HepG2 (cell line): ENCODE results near the gene KCTD6. TPM values are rescaled to one million over a fixed set of nuclear protein-coding genes. Genes with fewer than 3 reads are reported as not detected.

Experiments
- HDAC6 ChIP-seq: fragments of 200-600 bp; sonication (generic); IDR thresholded peaks from 2 replicates; pipeline ENCODE4 v1.7.0; 2017; ENCODE audit warnings: mild to moderate bottlenecking, antibody characterized with exemption, low read length, low read depth
- IRF9 ChIP-seq: sonication (generic); formaldehyde crosslinking; IDR thresholded peaks from 2 replicates; pipeline ENCODE4 v1.8.0; 2022; ENCODE audit warnings: missing genetic modification reagents, mild to moderate bottlenecking, borderline replicate concordance
- KLF9 ChIP-seq: IDR thresholded peaks from 2 replicates; pipeline ENCODE4 v1.6.1; 2016; ENCODE audit warnings: low read depth
- MAF1 ChIP-seq: sonication (generic); formaldehyde crosslinking; IDR thresholded peaks from 2 replicates; pipeline ENCODE4 v1.5.0; 2020; ENCODE audit warnings: missing genetic modification reagents, borderline replicate concordance
- MTF2 ChIP-seq: sonication (generic); formaldehyde crosslinking; IDR thresholded peaks from 2 replicates; pipeline ENCODE4 v1.5.0; 2020; ENCODE audit warnings: missing genetic modification reagents, borderline replicate concordance
- NCOA1 ChIP-seq: sonication (generic); formaldehyde crosslinking; IDR thresholded peaks from 2 replicates; pipeline ENCODE4 v1.9.0; 2021; ENCODE audit warnings: missing genetic modification reagents
- PHB2 ChIP-seq: fragments of 450-650 bp; IDR thresholded peaks from 2 replicates; pipeline ENCODE4 v1.6.1; 2018; ENCODE audit not compliant: partially characterized antibody
- RAD21 ChIP-seq: fragments of 450-650 bp; formaldehyde crosslinking; IDR thresholded peaks from 2 replicates; pipeline ENCODE4 v1.5.0; 2020; ENCODE audit warnings: mild to moderate bottlenecking
- RFXAP ChIP-seq: sonication (generic); formaldehyde crosslinking; IDR thresholded peaks from 2 replicates; pipeline ENCODE4 v1.4.0; 2020; ENCODE audit warnings: missing genetic modification reagents, borderline replicate concordance
- RXRB ChIP-seq: IDR thresholded peaks from 2 replicates; pipeline ENCODE4 v1.6.1; 2016; ENCODE audit warnings: borderline replicate concordance, missing genetic modification reagents, missing compliant biosample characterization
- SIN3A ChIP-seq: IDR thresholded peaks from 2 replicates; pipeline ENCODE4 v1.6.1; 2011; ENCODE audit warnings: low read depth, mild to moderate bottlenecking, control low read depth, low read length, borderline replicate concordance
- SOX6 ChIP-seq, 2 experiments: fragments of 450-650 bp in 1 of 2; sonication (generic) in 1 of 2; formaldehyde crosslinking in 1 of 2; IDR thresholded peaks; 2 replicates each; pipeline versions ENCODE4 v1.4.0 to v1.6.1; 2017 to 2020; ENCODE audit warnings: antibody characterized with exemption in 1 of 2, mild to moderate bottlenecking in 1 of 2, missing genetic modification reagents in 1 of 2
- SP1 ChIP-seq, 2 experiments: fragments of 450-650 bp in 1 of 2; sonication (generic) in 1 of 2; formaldehyde crosslinking in 1 of 2; IDR thresholded peaks; 2 replicates each; pipeline versions ENCODE4 v1.4.0 to v1.6.1; 2016 to 2020; ENCODE audit warnings: missing genetic modification reagents in 1 of 2
- U2AF2 ChIP-seq: fragments of 200-400 bp; formaldehyde crosslinking; IDR thresholded peaks from 2 replicates; pipeline ENCODE4 v1.6.1; 2017; ENCODE audit warnings: low read depth, mild to moderate bottlenecking, low read length
- ZBTB10 ChIP-seq: sonication (generic); formaldehyde crosslinking; IDR thresholded peaks from 2 replicates; pipeline ENCODE4 v1.4.0; 2020; ENCODE audit warnings: missing genetic modification reagents, borderline replicate concordance
- ZFY ChIP-seq: sonication (generic); formaldehyde crosslinking; IDR thresholded peaks from 2 replicates; pipeline ENCODE4 v1.4.0; 2020; ENCODE audit warnings: missing genetic modification reagents
- ZMAT3 ChIP-seq: sonication (generic); formaldehyde crosslinking; conservative IDR thresholded peaks from 2 replicates; pipeline ENCODE4 v1.7.0; 2021; ENCODE audit warnings: missing genetic modification reagents
- polyA plus RNA-seq, 8 experiments: library from polyadenylated mRNA; depleted of rRNA in 3 of 8; stranded (reverse) in 7 of 8; unstranded in 1 of 8; fragments of >200 nt; fragmentation: Illumina TruSeq in 4 of 8; extraction: Trizol in 4 of 8; gene quantifications; 2 replicates each; pipeline versions ENCODE4 v1.2.1 to v1.2.3, GENCODE V29; 2011 to 2016; ENCODE audit warnings: low read depth in 4 of 8, missing spikeins in 1 of 8, mixed read lengths in 1 of 8; ENCODE audit not compliant: insufficient read depth in 1 of 8
- total RNA-seq, 5 experiments: library from RNA; depleted of rRNA; stranded (reverse); fragments of >200 nt; fragmentation: Illumina TruSeq; extraction: Trizol; gene quantifications; 2 replicates each; pipeline ENCODE4 v1.2.3, GENCODE V29; 2016; ENCODE audit warnings: low read depth in 1 of 5
- TF ChIP-seq, protein P1 (sequence below): sonication (generic); formaldehyde crosslinking; IDR thresholded peaks from 2 replicates; pipeline ENCODE4 v1.4.0; 2020; ENCODE audit warnings: missing genetic modification reagents
- TF ChIP-seq, protein P2 (sequence below): sonication (generic); formaldehyde crosslinking; IDR thresholded peaks from 2 replicates; pipeline ENCODE4 v1.5.1; 2020; ENCODE audit warnings: mild to moderate bottlenecking, missing genetic modification reagents, moderate library complexity

KCTD6 gene
- total and polyA plus RNA-seq, 2 of the 13 experiments (the other 11 are each of a cell fraction or from before 2014, with no cell fraction given): 13.4 to 14.2 TPM

GRCh38 chr3:58470363-58471024 is 21.4 kb upstream of the KCTD6 start (continued):
- TF ChIP-seq ZBTB10 (CRISPR knock-in tag): no peak
- TF ChIP-seq RFXAP (CRISPR knock-in tag): no peak
- no peak for TF ChIP-seq PHB2
- no peak for TF ChIP-seq SOX6 (IDR thresholded peaks at IDR 0.05)
- TF ChIP-seq SOX6 (CRISPR knock-in tag; IDR thresholded peaks at IDR 0.05): peak; percentile 65
- no peak for TF ChIP-seq KLF9 (CRISPR knock-in tag)
- TF ChIP-seq, protein P1, sequence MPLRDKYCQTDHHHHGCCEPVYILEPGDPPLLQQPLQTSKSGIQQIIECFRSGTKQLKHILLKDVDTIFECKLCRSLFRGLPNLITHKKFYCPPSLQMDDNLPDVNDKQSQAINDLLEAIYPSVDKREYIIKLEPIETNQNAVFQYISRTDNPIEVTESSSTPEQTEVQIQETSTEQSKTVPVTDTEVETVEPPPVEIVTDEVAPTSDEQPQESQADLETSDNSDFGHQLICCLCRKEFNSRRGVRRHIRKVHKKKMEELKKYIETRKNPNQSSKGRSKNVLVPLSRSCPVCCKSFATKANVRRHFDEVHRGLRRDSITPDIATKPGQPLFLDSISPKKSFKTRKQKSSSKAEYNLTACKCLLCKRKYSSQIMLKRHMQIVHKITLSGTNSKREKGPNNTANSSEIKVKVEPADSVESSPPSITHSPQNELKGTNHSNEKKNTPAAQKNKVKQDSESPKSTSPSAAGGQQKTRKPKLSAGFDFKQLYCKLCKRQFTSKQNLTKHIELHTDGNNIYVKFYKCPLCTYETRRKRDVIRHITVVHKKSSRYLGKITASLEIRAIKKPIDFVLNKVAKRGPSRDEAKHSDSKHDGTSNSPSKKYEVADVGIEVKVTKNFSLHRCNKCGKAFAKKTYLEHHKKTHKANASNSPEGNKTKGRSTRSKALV: no peak
- TF ChIP-seq SP1 (IDR thresholded peaks at IDR 0.05): no peak
- 0 out of 2 replicates have a peak, but pooled peaks have one; percentile 5 for TF ChIP-seq SP1 (CRISPR knock-in tag; IDR thresholded peaks at IDR 0.05)
- TF ChIP-seq ZFY (CRISPR knock-in tag): no peak
- no peak for TF ChIP-seq SIN3A
- no peak for TF ChIP-seq RAD21 (CRISPR knock-in tag)
- no peak for TF ChIP-seq MTF2 (CRISPR knock-in tag)
- TF ChIP-seq HDAC6: no peak
- TF ChIP-seq ZMAT3 (CRISPR knock-in tag): no peak
- TF ChIP-seq MAF1 (CRISPR knock-in tag): no peak
- no peak for TF ChIP-seq U2AF2
- TF ChIP-seq NCOA1 (CRISPR knock-in tag): no peak
- TF ChIP-seq IRF9: no peak
- TF ChIP-seq, protein P2, sequence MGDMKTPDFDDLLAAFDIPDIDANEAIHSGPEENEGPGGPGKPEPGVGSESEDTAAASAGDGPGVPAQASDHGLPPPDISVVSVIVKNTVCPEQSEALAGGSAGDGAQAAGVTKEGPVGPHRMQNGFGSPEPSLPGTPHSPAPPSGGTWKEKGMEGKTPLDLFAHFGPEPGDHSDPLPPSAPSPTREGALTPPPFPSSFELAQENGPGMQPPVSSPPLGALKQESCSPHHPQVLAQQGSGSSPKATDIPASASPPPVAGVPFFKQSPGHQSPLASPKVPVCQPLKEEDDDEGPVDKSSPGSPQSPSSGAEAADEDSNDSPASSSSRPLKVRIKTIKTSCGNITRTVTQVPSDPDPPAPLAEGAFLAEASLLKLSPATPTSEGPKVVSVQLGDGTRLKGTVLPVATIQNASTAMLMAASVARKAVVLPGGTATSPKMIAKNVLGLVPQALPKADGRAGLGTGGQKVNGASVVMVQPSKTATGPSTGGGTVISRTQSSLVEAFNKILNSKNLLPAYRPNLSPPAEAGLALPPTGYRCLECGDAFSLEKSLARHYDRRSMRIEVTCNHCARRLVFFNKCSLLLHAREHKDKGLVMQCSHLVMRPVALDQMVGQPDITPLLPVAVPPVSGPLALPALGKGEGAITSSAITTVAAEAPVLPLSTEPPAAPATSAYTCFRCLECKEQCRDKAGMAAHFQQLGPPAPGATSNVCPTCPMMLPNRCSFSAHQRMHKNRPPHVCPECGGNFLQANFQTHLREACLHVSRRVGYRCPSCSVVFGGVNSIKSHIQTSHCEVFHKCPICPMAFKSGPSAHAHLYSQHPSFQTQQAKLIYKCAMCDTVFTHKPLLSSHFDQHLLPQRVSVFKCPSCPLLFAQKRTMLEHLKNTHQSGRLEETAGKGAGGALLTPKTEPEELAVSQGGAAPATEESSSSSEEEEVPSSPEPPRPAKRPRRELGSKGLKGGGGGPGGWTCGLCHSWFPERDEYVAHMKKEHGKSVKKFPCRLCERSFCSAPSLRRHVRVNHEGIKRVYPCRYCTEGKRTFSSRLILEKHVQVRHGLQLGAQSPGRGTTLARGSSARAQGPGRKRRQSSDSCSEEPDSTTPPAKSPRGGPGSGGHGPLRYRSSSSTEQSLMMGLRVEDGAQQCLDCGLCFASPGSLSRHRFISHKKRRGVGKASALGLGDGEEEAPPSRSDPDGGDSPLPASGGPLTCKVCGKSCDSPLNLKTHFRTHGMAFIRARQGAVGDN (CRISPR knock-in tag): peak; percentile 32
- no peak for TF ChIP-seq RXRB (CRISPR knock-in tag)
